ENCODE measurements around the gene NOM1.
"Not testable (repeated sequence)": the region's sequence is repeated elsewhere in the genome, so short reads cannot be mapped to it uniquely, and the experiment has no call there.

The NOM1 gene

GRCh38 chr7:156949541-156950380 is at the start of gene NOM1:
Gene NOM1, plus strand, starts transcription at chr7:156949712. Its CDS starts 26 bp downstream, at chr7:156949738.
- peak; percentile 46 for DNase-seq

- DNase-seq, result not testable (repeated sequence)
Measured at GRCh38 chr7:156900093-156900492, 49.4 kb upstream of the NOM1 start.

GRCh38 chr7:156903232-156903909 is 46.1 kb upstream of the NOM1 start:
- no peak for DNase-seq

GRCh38 chr7:156906200-156906649 is 43.3 kb upstream of the NOM1 start:
- no peak for DNase-seq

GRCh38 chr7:156907656-156908055 is 41.9 kb upstream of the NOM1 start:
- DNase-seq, result no peak

- not testable (repeated sequence) for DNase-seq
Measured at GRCh38 chr7:156909574-156910252, 39.8 kb upstream of the NOM1 start.

GRCh38 chr7:156918635-156919034 is 30.9 kb upstream of the NOM1 start:
- no peak for DNase-seq

GRCh38 chr7:156919132-156919713 is 30.3 kb upstream of the NOM1 start:
- DNase-seq, result no peak

- DNase-seq, result no peak
Measured at GRCh38 chr7:156920076-156920475, 29.4 kb upstream of the NOM1 start.

GRCh38 chr7:156920487-156921373 is 28.8 kb upstream of the NOM1 start:
- not testable (repeated sequence) for DNase-seq

- not testable (repeated sequence) for DNase-seq
Measured at GRCh38 chr7:156922304-156922703, 27.2 kb upstream of the NOM1 start.

GRCh38 chr7:156925821-156926220 is 23.7 kb upstream of the NOM1 start:
- DNase-seq, result not testable (repeated sequence)

- DNase-seq, result no peak
Measured at GRCh38 chr7:156927571-156928405, 21.7 kb upstream of the NOM1 start.

GRCh38 chr7:156928406-156928747 is 21.1 kb upstream of the NOM1 start:
- DNase-seq, result no peak

- DNase-seq, result no peak
Measured at GRCh38 chr7:156929789-156930539, 19.5 kb upstream of the NOM1 start.

GRCh38 chr7:156932006-156932405 is 17.5 kb upstream of the NOM1 start:
- DNase-seq, result no peak

- no peak for DNase-seq
Measured at GRCh38 chr7:156935250-156935649, 14.3 kb upstream of the NOM1 start.

- not testable (repeated sequence) for DNase-seq
Measured at GRCh38 chr7:156936766-156937165, 12.7 kb upstream of the NOM1 start.

GRCh38 chr7:156940421-156941122 is 8.9 kb upstream of the NOM1 start:
- no peak for DNase-seq

Data from NCI-H748 treated with DMSO at 0.1 percent for 48 hours (cell line).